22Rv1 (cell line): ENCODE measurements around the gene KHDC1.
"Not testable (repeated sequence)": the region's sequence is repeated elsewhere in the genome, so short reads cannot be mapped to it uniquely, and the experiment has no call there.

Experiments used
- H3K27ac ChIP-seq: fragments of 450-650 bp; 2 replicates; pipeline ENCODE4 v1.5.1; 2017
- ZFX ChIP-seq: fragments of 450-650 bp; IDR thresholded peaks from 2 replicates; pipeline ENCODE4 v1.6.1; 2017; ENCODE audit warnings: antibody characterized with exemption, borderline replicate concordance
- TF ChIP-seq, protein P1 (sequence below): fragments of 450-650 bp; IDR thresholded peaks from 2 replicates; pipeline ENCODE4 v1.5.1; 2017; ENCODE audit warnings: mild to moderate bottlenecking

Gene KHDC1

GRCh38 chr6:73262671-73263569 is at the start of gene KHDC1:
TSS of gene KHDC1 (minus strand) at chr6:73263196. CDS start at chr6:73242517, 20,679 bp downstream.
- H3K27ac ChIP-seq, result peak within 1 kb of the TSS; percentile 63
- TF ChIP-seq ZFX, result no peak
- TF ChIP-seq, protein P1, sequence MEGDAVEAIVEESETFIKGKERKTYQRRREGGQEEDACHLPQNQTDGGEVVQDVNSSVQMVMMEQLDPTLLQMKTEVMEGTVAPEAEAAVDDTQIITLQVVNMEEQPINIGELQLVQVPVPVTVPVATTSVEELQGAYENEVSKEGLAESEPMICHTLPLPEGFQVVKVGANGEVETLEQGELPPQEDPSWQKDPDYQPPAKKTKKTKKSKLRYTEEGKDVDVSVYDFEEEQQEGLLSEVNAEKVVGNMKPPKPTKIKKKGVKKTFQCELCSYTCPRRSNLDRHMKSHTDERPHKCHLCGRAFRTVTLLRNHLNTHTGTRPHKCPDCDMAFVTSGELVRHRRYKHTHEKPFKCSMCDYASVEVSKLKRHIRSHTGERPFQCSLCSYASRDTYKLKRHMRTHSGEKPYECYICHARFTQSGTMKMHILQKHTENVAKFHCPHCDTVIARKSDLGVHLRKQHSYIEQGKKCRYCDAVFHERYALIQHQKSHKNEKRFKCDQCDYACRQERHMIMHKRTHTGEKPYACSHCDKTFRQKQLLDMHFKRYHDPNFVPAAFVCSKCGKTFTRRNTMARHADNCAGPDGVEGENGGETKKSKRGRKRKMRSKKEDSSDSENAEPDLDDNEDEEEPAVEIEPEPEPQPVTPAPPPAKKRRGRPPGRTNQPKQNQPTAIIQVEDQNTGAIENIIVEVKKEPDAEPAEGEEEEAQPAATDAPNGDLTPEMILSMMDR, result peak; percentile 21; the same call in 1 of the 2 replicates

GRCh38 chr6:73310503-73310845 is 47.5 kb upstream of the KHDC1 start:
- TF ChIP-seq, protein P1, result peak; percentile 38
- peak overlapping the region; percentile 59 for H3K27ac ChIP-seq

DNA sequence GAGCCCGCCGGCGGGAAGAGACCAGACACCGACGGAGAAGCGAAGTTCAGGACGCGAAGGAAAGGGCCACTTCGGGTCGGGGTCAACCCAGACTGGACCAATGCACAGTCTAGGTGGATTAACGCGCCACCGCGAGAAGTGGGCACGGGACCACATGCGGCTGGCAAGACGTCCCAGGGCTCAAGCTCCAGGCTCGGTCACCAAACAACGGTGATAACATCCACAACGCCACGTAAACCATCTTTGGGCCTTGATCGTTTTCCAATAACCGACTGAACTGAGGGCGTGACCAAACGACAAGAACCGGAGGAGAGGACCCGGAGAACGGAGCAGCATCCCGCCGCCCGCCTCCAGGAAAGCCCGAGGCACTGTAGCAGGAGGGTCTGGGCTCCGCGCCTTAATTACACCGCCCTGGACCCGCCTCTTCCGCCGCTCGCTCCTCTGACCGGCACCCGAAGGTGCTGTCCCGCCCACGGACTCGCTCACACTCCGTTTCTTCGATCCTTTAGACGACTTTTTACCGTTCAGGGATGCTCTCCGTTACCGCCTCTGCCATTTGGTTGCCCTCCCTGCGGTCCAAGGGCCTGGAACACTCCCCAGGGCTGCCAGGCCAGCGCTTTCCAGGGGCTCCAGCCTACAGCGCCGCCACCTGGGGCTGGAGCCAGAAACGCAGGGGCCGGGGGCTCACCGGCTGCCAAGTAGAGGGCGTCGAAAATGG is 46.9 kb upstream of the KHDC1 start:
- peak overlapping the region; percentile 59 for H3K27ac ChIP-seq
- no peak for TF ChIP-seq ZFX
- TF ChIP-seq, protein P1, result peak; percentile 80

- TF ChIP-seq, protein P1, result no peak
- no peak for TF ChIP-seq ZFX
- peak overlapping the region; percentile 59 for H3K27ac ChIP-seq
These were observed 46.5 kb upstream of the KHDC1 start for GRCh38 chr6:73309535-73309784.

DNA sequence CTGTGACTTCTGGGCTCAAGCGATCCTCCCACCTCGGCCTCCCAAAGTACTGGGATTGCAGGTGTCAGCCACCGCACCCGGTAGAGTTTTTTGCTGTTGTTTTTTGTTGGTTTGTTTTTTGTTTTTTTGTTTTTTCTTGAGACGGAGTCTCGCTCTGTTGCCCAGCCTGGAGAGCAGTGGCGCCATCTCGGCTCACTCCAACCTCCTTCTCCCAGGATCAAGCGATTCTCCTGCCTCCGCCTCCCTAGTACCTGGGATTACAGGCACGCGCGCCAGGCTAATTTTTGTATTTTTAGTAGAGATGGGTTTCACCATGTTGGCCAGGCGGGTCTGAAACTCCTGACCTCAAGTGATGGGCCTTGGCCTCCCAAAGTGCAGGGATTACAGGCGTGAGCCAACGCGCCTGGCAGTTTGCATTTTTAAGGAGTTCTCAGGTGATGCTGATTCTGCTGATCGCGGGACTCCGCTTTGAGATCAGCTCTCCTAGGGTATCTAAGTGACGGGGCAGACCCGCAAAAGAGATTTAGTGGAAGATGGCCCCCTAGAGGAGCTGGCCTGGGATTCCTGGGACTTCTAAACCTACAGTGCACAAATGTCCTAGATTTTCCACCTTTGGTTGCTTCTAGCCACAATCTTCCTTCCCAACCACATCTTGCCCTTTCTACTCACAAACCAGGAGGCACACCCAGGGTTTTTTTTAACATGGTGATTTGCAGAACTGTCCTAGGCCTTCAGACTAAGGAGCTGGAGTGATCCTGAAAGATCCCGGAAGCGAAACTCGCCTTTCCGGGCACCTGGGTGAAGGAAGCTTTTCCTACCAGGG is 45.9 kb upstream of the KHDC1 start:
- peak overlapping the region; percentile 59 for H3K27ac ChIP-seq
- TF ChIP-seq, protein P1, result peak; percentile 18; the same call in 1 of the 2 replicates
- TF ChIP-seq ZFX, result no peak

- not testable (repeated sequence) for H3K27ac ChIP-seq
These were observed 40.8 kb upstream of the KHDC1 start for GRCh38 chr6:73303773-73304172.

DNA sequence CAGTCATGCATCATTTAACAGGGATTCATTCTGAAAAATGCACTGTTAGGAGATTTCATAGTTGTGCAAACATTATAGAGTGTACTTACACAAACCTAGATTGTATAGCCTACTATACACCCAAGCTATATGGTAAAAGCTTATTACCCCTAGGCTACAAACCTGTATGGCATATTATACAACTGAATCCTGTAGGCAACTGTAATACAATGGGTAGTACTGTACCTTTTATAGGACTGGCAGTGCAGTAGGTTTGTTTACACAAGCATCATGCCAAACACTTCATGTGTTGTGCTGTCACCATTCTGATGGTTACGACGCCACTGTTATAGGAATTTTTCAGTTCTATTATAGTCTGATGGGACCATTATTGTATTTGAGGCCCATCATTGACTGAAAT is 39.3 kb upstream of the KHDC1 start:
- TF ChIP-seq ZFX, result no peak
- TF ChIP-seq, protein P1, result no peak
- no peak overlapping the region for H3K27ac ChIP-seq
